ENCODE results near the gene CMIP. TPM values are rescaled to one million over a fixed set of nuclear protein-coding genes. Genes with fewer than 3 reads are reported as not detected.

CMIP gene
- total RNA-seq, 2 experiments from 2014 or later, result 26.3 to 29.1 TPM

DNA sequence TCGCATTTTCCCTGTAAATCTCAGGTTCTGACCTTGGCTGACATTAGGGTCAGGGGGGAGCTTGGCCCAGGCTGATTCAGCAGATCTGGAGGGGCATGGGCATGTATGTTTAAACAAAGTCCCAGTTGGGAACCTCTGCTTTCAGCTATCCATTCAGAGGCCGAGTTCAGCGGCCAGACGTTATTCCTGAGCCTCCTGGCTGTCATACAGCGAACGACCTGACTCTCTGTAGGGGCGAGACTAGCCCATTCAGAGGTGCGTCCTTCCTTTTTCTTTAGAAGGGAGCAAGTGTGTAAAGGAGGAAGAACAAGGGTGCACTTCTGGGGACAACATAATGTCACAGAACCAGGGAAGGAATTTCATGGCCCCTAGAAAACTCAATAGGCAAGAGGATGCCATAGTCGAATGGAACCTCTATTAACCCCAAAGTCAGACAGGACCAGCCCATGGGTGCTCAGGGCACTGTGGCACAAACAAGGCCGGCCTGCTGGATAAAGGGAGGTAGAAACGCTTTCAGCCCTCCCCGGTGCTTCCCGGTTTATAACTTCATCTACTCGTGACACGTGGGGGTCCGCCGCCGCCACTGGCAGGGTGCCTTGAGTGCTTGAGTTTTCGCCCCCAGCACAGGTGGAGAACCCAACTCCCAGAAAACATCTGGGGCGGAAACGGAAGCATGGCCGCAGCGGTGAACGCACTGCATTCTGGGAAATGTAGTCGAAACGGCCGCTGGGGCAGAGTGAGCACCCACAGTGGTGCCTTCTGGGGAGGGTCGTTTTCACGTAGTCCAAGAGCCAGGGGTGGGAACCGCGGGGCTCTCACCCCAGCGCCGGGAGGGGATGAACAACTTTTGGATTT lies 301.3 kb downstream of the CMIP start:
- POLR2A ChIA-PET, result no interaction called here
- CTCF ChIA-PET, result no interaction called here

DNA sequence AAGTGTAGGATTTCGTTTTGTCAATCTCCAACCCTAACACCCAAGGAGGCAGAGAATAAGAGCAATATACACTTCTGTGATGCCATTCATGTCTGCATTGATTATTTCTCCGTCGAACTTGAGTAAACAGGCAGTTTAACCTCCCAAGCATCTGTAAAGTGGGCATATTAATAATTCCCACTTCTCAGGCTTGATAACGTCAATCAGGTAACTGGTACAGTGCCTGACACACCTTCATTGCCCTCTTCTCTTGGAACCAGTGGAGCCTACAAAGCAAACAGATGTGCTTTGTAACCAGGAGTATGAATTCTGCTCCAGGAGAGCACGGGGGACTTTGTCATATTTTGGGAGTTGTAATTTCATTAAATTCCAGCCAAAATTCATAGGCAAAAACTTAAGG lies 302.0 kb downstream of the CMIP start:
- CTCF ChIA-PET, result no interaction called here
- POLR2A ChIA-PET, result no interaction called here

DNA sequence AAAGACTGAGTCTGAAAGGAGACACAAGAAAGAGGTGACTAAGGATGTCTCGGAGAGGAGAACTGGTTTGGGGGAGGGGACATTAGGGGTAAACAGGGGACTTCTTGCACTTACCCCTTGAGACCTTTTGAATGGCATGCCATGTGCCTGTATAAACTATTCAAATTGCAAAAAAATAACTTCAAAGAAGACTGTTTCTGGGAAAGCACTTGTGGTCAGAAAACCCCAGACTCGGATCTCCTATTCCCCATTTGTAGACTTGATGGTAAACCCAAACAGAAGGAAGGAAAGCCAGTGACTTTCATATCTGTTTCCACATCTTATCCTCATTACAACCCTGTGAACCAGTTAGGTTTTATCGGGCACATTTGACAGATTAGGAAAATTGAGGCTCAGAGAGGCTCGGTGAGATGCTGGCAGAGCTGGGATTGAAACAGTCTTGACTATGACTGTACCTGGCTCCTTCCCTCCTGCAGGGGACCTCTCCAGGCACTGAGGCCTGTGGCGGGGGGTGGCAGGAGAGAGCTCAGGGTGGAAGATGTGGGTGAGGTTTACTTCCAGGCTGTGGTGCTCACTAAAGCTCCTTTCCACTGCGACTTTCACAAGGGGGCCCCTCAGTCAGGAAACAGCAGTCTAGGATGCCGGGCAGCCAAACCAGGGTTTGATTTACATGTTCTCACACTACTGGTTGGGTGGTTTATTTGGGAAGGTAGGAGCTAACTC lies 304.0 kb downstream of the CMIP start:
- CTCF ChIA-PET, result interaction anchor here (1.4 kb wide), 1 partner anchor 10 kb away, joined by 3 read pairs; no protein-coding TSS in a partner anchor
- POLR2A ChIA-PET, result no interaction called here

DNA sequence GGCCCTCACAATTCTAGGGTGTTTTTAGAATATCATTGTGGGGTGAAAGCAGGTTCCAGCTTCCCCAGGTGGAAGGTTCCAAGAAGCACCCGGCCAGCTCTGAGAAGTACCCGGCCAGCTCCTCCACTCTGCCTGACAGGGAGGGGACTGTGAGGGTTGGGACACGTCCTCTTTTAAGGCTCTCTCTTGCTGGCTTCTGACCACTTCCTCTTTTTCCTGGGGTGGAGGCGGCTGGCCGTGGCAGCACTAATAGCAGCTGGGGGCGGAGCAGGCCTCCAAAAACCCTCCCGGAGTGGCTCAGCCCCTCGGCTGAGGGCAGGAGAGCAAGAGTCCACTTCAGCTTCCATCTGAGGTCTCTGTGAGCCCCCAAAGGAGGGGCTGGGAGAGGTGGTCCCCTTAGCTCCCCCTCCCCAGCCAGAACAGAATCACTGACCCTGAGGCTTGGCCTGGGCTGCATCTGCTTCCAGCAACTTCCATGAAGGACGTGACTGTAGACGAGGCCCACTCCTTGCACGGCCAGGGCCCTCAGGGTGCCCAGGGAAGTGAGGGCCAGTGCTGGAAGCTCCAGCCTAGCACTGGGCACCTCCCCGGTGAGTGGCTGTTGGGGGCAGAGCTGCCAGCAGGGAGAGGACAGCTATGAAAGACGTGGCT lies 307.7 kb downstream of the CMIP start:
- CTCF ChIA-PET, result interaction anchor here (0.7 to 0.9 kb wide), 3 partner anchors 14 to 370 kb away, joined by 3 read pairs; no protein-coding TSS in a partner anchor
- POLR2A ChIA-PET, result interaction anchor here (0.6 kb wide), 1 partner anchor 79 kb away, joined by 3 read pairs; no protein-coding TSS in a partner anchor

DNA sequence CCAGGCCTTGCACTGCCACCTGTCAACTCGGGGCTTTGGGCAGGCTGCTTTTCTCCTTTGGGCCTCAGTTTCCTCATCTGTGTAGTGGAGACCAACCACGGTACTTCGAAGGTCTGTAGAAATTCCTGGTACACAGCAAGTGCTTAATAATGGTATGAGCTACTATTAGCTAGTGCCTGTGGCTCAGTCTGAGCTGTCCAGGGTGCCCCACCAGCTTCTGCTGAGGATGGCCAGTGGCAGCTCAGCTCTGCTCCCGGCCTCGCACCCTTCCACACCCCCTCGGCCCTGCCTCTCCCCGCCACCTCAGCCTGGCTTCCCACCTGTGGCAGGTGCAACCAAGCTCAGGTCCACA lies 308.2 kb downstream of the CMIP start:
- ChIA-PET POLR2A (no interaction called here), CTCF (interaction anchor here (0.7 kb wide), 2 partner anchors 180 to 371 kb away, joined by 3 read pairs; no protein-coding TSS in a partner anchor)

DNA sequence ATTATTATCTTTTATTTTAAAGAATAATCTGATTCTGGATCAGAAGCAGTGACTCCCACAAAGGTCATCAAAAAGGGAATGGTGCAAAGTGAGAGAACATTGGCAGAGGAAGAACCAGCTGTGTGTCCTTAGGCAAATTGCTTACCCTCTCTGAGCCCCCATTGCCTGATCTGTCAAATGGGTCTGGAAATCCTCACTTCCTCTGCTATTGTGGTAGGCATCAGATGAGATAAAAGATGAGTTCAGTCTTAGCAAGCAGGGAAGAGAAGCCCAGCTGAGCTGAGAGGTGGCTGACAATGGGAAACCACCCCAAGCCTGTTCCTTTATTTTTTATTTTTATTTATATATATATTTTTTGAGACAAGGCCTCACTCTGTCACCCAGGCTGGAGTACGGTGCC lies 310.2 kb downstream of the CMIP start:
- CTCF ChIA-PET, result no interaction called here

DNA sequence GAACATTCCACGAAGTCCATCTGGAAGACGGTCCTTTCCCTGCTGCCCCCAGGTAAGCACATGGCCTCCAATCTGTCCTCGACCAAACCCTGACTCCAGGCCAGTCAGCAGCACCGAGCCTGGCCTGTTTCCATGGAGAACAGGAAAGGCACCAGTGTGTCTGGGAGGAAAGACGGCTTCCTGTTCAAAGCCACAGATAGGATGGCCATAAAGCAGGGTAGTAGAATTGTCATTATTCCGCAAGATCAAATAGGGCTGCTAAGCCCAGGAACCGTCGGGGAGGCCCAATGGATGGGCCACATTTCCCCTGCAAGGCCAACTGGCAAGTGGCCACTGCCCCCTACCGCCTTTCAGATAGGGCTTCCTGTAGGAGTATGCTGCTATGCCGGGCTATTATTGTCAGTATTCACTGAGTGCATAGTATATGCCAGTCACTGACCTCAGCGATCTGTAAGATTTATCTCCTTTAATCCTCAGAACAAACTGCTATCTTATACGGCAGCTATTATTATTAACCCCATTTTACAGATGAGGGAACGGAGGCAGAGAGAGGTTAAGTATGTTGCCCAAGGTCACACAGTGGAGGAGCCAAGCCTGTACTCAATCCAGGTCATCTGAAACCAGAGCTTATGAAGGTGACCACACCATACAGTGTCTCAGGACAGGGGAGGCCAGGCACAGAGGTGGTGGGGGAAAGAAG lies 311.5 kb downstream of the CMIP start:
- CTCF ChIA-PET, result interaction anchor here (0.6 kb wide), 1 partner anchor 553 kb away, joined by 6 read pairs; no protein-coding TSS in a partner anchor
- POLR2A ChIA-PET, result no interaction called here

More for the DNA sequence above, 310.2 kb downstream of the CMIP start:
- POLR2A ChIA-PET, result no interaction called here

DNA sequence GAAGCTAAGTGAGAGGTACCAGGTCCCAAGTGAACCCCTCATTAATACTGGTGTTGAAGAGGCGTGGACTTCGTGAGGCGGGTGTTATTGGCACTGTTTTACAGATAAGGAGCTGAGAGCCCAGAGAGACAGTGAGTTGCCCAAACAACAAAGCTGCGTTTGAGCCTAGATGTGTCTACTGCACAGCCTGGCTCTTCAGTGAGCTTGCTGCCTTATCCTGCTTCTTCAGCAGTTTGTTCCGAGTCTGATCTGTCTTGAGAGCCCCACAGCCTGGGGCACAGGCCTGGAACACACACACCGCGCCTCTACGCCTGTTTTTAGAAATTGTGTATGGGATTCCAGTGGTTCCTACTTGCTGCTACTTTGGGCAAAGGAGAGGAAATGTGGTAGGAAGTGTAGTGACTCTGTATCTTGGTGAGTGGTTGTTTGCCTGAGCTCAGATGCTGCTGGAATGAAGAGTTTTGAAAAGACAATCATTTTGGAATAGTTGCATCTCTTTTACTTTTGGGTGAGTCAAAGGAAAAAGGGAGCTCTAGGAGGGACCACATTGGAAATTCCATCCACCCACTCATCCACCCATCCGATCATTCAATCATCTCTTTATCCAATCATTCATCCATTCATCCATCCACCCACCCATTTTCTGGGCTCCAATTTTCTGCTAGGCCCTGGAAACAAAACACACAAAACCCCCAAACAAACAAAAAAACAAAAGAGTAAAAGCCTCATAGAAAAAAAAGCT lies 312.2 kb downstream of the CMIP start:
- POLR2A ChIA-PET, result no interaction called here
- CTCF ChIA-PET, result no interaction called here

DNA sequence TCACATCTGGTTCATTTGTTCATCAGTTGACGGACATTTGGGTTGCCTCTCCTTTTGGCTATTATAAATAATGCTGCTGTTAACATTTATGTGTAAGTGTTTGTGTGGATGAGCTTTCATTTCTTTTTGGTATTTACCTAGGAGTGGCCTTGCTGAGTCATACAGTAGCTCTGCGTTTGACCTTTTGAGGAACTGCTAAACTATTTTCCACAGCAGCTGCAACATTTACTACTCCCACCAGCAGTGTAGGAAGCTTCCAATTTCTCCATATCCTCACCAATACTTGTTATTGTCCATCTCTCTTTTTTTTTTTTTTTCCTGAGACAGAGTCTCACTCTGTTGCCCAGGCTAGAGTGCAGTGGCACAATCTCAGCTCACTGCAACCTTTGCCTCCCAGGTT lies 313.8 kb downstream of the CMIP start:
- POLR2A ChIA-PET, result no interaction called here
- CTCF ChIA-PET, result no interaction called here

Other genes with a start within 250 kb of the CMIP start
- gene BCO1, start 206.1 kb upstream of the CMIP start, total RNA-seq, result not detected
- gene GAN, start 129.8 kb upstream of the CMIP start, total RNA-seq, result 10 to 100 TPM; 11.0 to 11.8 TPM